K562 (cell line): ENCODE results near the gene FTH1. TPM values are rescaled to one million over a fixed set of nuclear protein-coding genes. Genes with fewer than 3 reads are reported as not detected.

Source experiments
- CBX8 ChIP-seq: fragments of 200-600 bp; sonication (generic); IDR thresholded peaks from 2 replicates; pipeline ENCODE4 v1.6.1; 2012; ENCODE audit warnings: borderline replicate concordance, mixed run types, low read depth, mild to moderate bottlenecking, moderate library complexity, mixed read lengths, low read length, control low read depth, inconsistent platforms; ENCODE audit not compliant: poor library complexity, severe bottlenecking; ENCODE audit errors: extremely low read depth
- DPF2 ChIP-seq: fragments of 450-650 bp; IDR thresholded peaks from 2 replicates; pipeline ENCODE4 v1.6.1; 2016
- FOSL1 ChIP-seq: fragments of 200-800 bp; sonication (Bioruptor generic); conservative IDR thresholded peaks from 2 replicates; pipeline ENCODE4 v1.6.1; 2016; ENCODE audit warnings: missing genetic modification characterization, missing compliant biosample characterization
- HDAC1 ChIP-seq, 2 experiments: fragments of 450-650 bp; IDR thresholded peaks; 2 replicates each; pipeline ENCODE4 v1.6.1; 2016 to 2017; ENCODE audit warnings: inconsistent platforms in 1 of 2, mild to moderate bottlenecking in 1 of 2, moderate library complexity in 1 of 2
- MCM3 ChIP-seq: fragments of 450-650 bp; IDR thresholded peaks from 2 replicates; pipeline ENCODE4 v1.6.1; 2016
- MTA1 ChIP-seq: fragments of 450-650 bp; IDR thresholded peaks from 2 replicates; pipeline ENCODE4 v1.6.1; 2017; ENCODE audit warnings: borderline replicate concordance
- NCOA4 ChIP-seq: fragments of 450-650 bp; IDR thresholded peaks from 2 replicates; pipeline ENCODE4 v1.6.1; 2018; ENCODE audit warnings: mild to moderate bottlenecking; ENCODE audit not compliant: partially characterized antibody
- RAD51 ChIP-seq: fragments of 450-650 bp; IDR thresholded peaks from 2 replicates; pipeline ENCODE4 v1.7.1; 2016; ENCODE audit warnings: low read depth, mild to moderate bottlenecking, borderline replicate concordance
- SETDB1 ChIP-seq: IDR thresholded peaks from one replicate; pipeline ENCODE4 v1.6.1; 2012; ENCODE audit warnings: low read length, control low read depth, inconsistent platforms
- TBL1XR1 ChIP-seq, 2 experiments: IDR thresholded peaks; 2 replicates each; pipeline ENCODE4 v1.6.1; 2012; ENCODE audit warnings: improper control_type of control experiment in 2 of 2, low read length in 2 of 2, mild to moderate bottlenecking in 1 of 2
- YBX1 ChIP-seq: fragments of 450-650 bp; IDR thresholded peaks from 2 replicates; pipeline ENCODE4 v1.7.1; 2016; ENCODE audit warnings: mild to moderate bottlenecking
- ZC3H4 ChIP-seq: sonication (generic); formaldehyde crosslinking; IDR thresholded peaks from 2 replicates; pipeline ENCODE4 v1.9.0; 2021; ENCODE audit warnings: missing genetic modification reagents, borderline replicate concordance
- ZNF347 ChIP-seq: fragments of 450-650 bp; formaldehyde crosslinking; IDR thresholded peaks from 2 replicates; pipeline ENCODE4 v1.4.0; 2020; ENCODE audit warnings: low read depth, mild to moderate bottlenecking, moderate library complexity
- ZNF444 ChIP-seq: fragments of 250-450 bp; sonication (Bioruptor Pico); IDR thresholded peaks from 2 replicates; pipeline ENCODE4 v1.4.0; 2020; ENCODE audit warnings: mild to moderate bottlenecking, moderate library complexity
- ZNF695 ChIP-seq: fragments of 450-650 bp; formaldehyde crosslinking; IDR thresholded peaks from 2 replicates; pipeline ENCODE4 v1.4.0; 2020; ENCODE audit warnings: mild to moderate bottlenecking, moderate library complexity
- ZNF766 ChIP-seq: fragments of 200-800 bp; sonication (Bioruptor generic); conservative IDR thresholded peaks from 2 replicates; pipeline ENCODE4 v1.6.1; 2016; ENCODE audit warnings: missing genetic modification characterization, missing compliant biosample characterization
- ZNF77 ChIP-seq: fragments of 250-450 bp; sonication (Bioruptor Pico); IDR thresholded peaks from 2 replicates; pipeline ENCODE4 v1.5.0; 2020
- polyA plus RNA-seq, 8 experiments: library from polyadenylated mRNA; depleted of rRNA in 4 of 8; stranded (reverse) in 5 of 8; unstranded in 3 of 8; fragments of >200 nt; fragmentation: Nextera tagmentation in 2 of 8; fragmentation: Illumina TruSeq in 1 of 8; extraction: Ambion mirVana in 2 of 8; extraction: Trizol in 1 of 8; gene quantifications; 2 replicates each; pipeline versions ENCODE4 v1.2.1 to v1.2.3, GENCODE V29; 2011 to 2014; ENCODE audit warnings: inconsistent platforms in 1 of 8, missing spikeins in 1 of 8
- total RNA-seq, 7 experiments: library from RNA; depleted of rRNA in 6 of 7; stranded (reverse); fragments of >200 nt in 6 of 7; fragmentation: Illumina TruSeq in 2 of 7; extraction: Trizol in 2 of 7; gene quantifications; 2 replicates each; pipeline versions ENCODE4 v1.2.1 to v1.2.3, GENCODE V29; 2011 to 2021; ENCODE audit warnings: low replicate concordance in 1 of 7
- TF ChIP-seq, protein P1 (sequence below): sonication (generic); formaldehyde crosslinking; IDR thresholded peaks from 2 replicates; pipeline ENCODE4 v1.8.1; 2023; ENCODE audit warnings: mild to moderate bottlenecking, missing genetic modification reagents
- TF ChIP-seq, protein P2 (sequence below): IDR thresholded peaks from 2 replicates; pipeline ENCODE4 v1.6.1; 2012; ENCODE audit warnings: low read depth, low read length, improper control_type of control experiment, borderline replicate concordance
- TF ChIP-seq, protein P3 (sequence below), 2 experiments: fragments of 450-650 bp; IDR thresholded peaks; 2 replicates each; pipeline ENCODE4 v1.6.1; 2018; ENCODE audit warnings: mild to moderate bottlenecking in 2 of 2, low read depth in 1 of 2; ENCODE audit not compliant: partially characterized antibody in 2 of 2

FTH1 gene
- total and polyA plus RNA-seq, 9 of the 15 experiments (the other 6 are each of a cell fraction or from before 2014, with no cell fraction given) = 370 to 3,146 (median 802) TPM

DNA sequence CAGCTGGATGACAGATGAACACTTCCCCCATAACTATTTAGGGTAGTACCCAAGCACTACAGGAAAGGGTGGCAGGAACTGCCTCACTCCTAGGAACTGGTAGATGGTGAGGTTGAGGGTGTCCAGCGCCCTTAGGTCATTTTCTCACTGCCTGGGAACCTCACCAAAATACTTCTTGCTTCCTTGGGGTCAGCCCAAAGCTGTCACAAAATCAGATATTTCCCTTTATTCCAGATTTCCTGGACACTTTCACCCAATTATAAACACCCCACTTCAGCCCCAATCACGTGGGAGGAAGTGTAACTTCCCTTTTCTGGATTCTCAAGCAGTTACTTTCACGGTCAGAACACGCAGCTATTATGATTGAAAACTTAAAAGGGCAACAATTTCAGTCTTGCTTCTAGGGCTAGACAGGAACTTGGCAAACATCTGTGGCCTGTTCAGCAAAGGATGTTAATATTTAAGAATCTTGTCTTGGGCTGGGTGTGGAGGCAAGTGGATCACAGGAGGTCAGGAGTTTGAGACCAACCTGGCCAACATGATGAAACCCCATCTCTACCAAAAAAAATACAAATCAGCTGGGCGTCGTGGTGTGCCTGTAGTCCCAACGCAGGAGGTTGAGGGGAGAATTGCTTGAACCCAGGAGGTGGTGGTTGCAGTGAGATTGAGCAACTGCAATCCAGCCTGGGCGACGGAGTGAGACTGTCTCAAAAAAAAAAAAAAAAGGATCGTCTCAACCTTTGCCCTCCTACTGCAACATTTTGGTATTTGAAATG is 4.0 kb downstream of the FTH1 start (continued):
- 0 out of 2 replicates have a peak, but pooled peaks have one; percentile 4 for TF ChIP-seq MTA1
- peak; percentile 35 to 53; a peak in 1 of 4 replicates for TF ChIP-seq TBL1XR1 (IDR thresholded peaks at IDR 0.05; ENCODE audit: low read length in 2 of 2)
- no peak for TF ChIP-seq ZNF347 (CRISPR knock-in tag)
- 0 out of 4 replicates have a peak, but pooled peaks of 1 of the 2 experiments have one; percentile 3 for TF ChIP-seq HDAC1 (IDR thresholded peaks at IDR 0.05)
- TF ChIP-seq RAD51 = peak; percentile 75
- TF ChIP-seq NCOA4 = no peak
- TF ChIP-seq, protein P1, sequence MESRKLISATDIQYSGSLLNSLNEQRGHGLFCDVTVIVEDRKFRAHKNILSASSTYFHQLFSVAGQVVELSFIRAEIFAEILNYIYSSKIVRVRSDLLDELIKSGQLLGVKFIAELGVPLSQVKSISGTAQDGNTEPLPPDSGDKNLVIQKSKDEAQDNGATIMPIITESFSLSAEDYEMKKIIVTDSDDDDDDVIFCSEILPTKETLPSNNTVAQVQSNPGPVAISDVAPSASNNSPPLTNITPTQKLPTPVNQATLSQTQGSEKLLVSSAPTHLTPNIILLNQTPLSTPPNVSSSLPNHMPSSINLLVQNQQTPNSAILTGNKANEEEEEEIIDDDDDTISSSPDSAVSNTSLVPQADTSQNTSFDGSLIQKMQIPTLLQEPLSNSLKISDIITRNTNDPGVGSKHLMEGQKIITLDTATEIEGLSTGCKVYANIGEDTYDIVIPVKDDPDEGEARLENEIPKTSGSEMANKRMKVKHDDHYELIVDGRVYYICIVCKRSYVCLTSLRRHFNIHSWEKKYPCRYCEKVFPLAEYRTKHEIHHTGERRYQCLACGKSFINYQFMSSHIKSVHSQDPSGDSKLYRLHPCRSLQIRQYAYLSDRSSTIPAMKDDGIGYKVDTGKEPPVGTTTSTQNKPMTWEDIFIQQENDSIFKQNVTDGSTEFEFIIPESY (CRISPR knock-in tag) = peak; percentile 71; the same call in 1 of the 2 replicates
- TF ChIP-seq, protein P2, sequence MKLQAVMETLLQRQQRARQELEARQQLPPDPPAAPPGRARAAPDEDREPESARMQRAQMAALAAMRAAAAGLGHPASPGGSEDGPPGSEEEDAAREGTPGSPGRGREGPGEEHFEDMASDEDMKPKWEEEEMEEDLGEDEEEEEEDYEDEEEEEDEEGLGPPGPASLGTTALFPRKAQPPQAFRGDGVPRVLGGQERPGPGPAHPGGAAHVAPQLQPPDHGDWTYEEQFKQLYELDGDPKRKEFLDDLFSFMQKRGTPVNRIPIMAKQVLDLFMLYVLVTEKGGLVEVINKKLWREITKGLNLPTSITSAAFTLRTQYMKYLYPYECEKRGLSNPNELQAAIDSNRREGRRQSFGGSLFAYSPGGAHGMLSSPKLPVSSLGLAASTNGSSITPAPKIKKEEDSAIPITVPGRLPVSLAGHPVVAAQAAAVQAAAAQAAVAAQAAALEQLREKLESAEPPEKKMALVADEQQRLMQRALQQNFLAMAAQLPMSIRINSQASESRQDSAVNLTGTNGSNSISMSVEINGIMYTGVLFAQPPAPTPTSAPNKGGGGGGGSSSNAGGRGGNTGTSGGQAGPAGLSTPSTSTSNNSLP = peak; percentile 51; the same call in 1 of the 2 replicates
- peak; percentile 25; the same call in 1 of the 2 replicates for TF ChIP-seq DPF2
- no peak for TF ChIP-seq ZC3H4 (CRISPR knock-in tag)
- TF ChIP-seq, protein P3, sequence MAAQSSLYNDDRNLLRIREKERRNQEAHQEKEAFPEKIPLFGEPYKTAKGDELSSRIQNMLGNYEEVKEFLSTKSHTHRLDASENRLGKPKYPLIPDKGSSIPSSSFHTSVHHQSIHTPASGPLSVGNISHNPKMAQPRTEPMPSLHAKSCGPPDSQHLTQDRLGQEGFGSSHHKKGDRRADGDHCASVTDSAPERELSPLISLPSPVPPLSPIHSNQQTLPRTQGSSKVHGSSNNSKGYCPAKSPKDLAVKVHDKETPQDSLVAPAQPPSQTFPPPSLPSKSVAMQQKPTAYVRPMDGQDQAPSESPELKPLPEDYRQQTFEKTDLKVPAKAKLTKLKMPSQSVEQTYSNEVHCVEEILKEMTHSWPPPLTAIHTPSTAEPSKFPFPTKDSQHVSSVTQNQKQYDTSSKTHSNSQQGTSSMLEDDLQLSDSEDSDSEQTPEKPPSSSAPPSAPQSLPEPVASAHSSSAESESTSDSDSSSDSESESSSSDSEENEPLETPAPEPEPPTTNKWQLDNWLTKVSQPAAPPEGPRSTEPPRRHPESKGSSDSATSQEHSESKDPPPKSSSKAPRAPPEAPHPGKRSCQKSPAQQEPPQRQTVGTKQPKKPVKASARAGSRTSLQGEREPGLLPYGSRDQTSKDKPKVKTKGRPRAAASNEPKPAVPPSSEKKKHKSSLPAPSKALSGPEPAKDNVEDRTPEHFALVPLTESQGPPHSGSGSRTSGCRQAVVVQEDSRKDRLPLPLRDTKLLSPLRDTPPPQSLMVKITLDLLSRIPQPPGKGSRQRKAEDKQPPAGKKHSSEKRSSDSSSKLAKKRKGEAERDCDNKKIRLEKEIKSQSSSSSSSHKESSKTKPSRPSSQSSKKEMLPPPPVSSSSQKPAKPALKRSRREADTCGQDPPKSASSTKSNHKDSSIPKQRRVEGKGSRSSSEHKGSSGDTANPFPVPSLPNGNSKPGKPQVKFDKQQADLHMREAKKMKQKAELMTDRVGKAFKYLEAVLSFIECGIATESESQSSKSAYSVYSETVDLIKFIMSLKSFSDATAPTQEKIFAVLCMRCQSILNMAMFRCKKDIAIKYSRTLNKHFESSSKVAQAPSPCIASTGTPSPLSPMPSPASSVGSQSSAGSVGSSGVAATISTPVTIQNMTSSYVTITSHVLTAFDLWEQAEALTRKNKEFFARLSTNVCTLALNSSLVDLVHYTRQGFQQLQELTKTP (IDR thresholded peaks at IDR 0.05; ENCODE audit: low read depth in 1 of 2, partially characterized antibody in 2 of 2) = peak; percentile 72 to 77
- TF ChIP-seq ZNF444 (CRISPR knock-in tag) = peak; percentile 68
- no peak for TF ChIP-seq SETDB1
- TF ChIP-seq MCM3 = no peak
- 0 out of 2 replicates have a peak, but pooled peaks have one; percentile 41 for TF ChIP-seq ZNF77 (CRISPR knock-in tag)
- TF ChIP-seq FOSL1 (tag) = no peak; the same call in 1 of the 2 replicates
- TF ChIP-seq YBX1 = no peak
- TF ChIP-seq ZNF695 (CRISPR knock-in tag) = no peak; the same call in 1 of the 2 replicates
- no peak for TF ChIP-seq CBX8
- TF ChIP-seq ZNF766 (CRISPR knock-in tag) = 0 out of 2 replicates have a peak, but pooled peaks have one; percentile 39
